ENCODE results near the gene POFUT2. TPM values are rescaled to one million over a fixed set of nuclear protein-coding genes. Genes with fewer than 3 reads are reported as not detected.

The POFUT2 gene
- total RNA-seq, 2 donors from 2014 or later, result 48.5 to 66.4 TPM

DNA sequence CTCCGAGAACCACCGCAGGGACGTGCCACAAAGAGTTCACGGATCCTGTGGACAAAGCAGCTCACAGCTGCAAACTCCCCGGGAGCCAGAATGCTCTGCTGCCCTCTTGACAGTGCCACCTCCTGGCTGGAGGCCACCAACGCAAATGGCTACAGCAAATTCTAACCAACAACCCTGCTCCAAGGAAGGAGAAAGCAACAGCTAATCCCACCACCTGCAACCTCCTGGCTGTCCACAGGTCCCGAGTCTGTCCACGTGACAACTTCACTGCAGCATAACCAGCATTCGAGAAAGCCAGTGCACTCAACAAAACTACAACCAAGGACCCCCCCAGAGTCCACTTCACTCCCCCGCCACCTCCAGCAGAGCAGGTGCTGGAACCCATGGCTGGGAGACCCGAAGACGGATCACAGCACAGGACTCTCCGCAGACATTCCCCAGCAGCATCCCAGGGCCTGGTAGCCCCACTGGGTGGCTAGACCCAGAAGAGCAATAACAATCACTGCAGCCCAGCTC, 17.3 kb downstream of the POFUT2 start:
- H3K27ac Mint-ChIP-seq, result peak overlapping the region; percentile 32
- no peaks in the 10 kb centered on the region for H3K27me3 Mint-ChIP-seq
- peaks cover 16% of the 10 kb centered on the region for H3K4me1 Mint-ChIP-seq
- peaks cover 8% of the 10 kb centered on the region for H3K9me3 ChIP-seq (ENCODE audit: control insufficient read depth, low read length, poor library complexity, severe bottlenecking)
- ATAC-seq (no peak), DNase-seq (no peak)
- H3K4me3 Mint-ChIP-seq, result no peak overlapping the region
- peaks cover 4% of the 10 kb centered on the region for H3K36me3 Mint-ChIP-seq (ENCODE audit: low read depth)

DNA sequence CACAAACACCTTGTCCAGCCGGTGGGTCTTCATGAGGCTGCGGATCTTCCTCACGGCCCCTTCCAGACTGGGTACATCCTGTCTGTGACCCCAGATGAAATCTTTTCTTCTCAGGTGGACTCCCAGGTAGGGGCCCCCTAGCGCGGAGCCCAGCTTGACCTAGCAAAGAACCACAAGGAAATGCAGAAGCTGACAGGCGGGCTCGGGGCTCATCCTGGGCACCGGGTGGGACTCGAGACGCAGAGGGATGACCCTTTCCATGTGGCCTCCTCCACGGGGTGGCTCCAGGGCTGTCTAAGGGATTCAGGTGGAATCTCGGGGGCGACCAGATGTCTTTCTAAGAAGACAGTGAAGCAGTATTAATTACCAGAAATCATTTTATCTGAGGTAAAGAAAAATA, 17.8 kb downstream of the POFUT2 start:
- ATAC-seq, result no peak
- Mint-ChIP-seq H3K4me3 (no peak overlapping the region), H3K36me3 (ENCODE audit: low read depth) (peaks cover 4% of the 10 kb centered on the region), H3K27ac (no peak overlapping the region), H3K4me1 (peaks cover 16% of the 10 kb centered on the region), H3K27me3 (no peaks in the 10 kb centered on the region)
- DNase-seq, result no peak
- peaks cover 8% of the 10 kb centered on the region for H3K9me3 ChIP-seq (ENCODE audit: control insufficient read depth, low read length, poor library complexity, severe bottlenecking)

DNA sequence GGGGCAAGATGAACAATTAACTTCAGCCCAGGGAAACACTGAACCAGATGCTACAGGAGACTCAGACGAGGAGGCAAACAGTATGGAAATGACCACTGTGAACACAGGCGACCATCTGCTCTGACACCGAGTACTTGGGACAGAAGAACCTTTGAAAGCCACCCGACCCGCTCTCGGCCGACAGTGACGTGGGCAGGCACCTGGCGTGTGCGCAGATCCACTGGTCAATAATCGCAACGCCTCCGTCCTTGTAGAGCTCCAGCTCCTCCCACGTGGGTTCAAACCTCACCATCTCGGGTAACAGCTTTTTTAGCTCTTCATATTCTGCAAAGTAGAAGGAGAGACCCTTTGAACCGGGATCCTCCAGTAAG, 20.3 kb downstream of the POFUT2 start:
- ATAC-seq (no peak), DNase-seq (no peak)
- Mint-ChIP-seq H3K36me3 (ENCODE audit: low read depth) (peaks cover 4% of the 10 kb centered on the region), H3K4me1 (peaks cover 18% of the 10 kb centered on the region), H3K4me3 (no peak overlapping the region), H3K27ac (peak overlapping the region; percentile 83), H3K27me3 (no peaks in the 10 kb centered on the region)
- H3K9me3 ChIP-seq (ENCODE audit: control insufficient read depth, low read length, poor library complexity, severe bottlenecking), result peaks cover 8% of the 10 kb centered on the region

DNA sequence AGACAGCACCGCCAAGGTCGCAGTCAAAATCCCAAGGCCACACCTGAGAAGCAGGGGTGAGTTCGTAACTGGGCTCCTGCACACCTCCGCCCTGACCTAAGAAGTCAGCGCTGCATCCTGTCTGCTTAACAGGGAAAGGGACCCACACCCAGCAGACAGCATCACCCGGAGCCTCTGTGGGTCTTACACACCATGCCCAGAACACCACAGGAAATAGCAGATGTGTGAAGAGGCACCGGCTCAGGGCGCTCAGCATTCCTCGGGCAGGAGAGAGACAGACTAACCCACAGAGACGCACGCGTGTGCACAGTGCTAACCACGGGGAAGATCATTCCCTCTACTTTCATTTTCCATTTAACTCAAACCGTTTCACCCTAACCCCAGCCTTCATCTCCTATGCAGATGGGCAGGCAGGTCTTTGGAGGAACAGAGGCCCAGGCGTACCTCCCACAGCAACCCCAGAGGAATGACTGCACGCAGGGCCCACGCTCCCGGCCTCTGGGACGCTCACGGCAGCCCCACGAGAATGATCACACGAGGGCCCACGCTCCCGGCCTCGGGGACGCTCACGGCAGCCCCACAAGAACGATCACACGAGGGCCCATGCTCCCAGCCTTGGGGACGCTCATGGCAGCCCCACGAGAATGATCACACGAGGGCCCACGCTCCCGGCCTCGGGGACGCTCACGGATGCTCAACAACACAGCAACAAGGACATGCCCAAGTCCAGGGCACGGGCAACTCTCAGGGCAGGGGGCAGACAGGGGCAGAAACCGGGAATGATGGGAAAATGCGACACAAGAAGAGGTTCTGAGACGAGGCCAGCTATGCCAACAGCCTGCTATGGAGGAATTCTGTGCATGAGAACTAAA, 20.9 kb downstream of the POFUT2 start:
- DNase-seq (no peak), ATAC-seq (peak; percentile 85)
- Mint-ChIP-seq H3K4me1 (peaks cover 18% of the 10 kb centered on the region), H3K27ac (peak overlapping the region; percentile 83), H3K27me3 (no peaks in the 10 kb centered on the region), H3K36me3 (ENCODE audit: low read depth) (peaks cover 4% of the 10 kb centered on the region), H3K4me3 (peak overlapping the region; percentile 76)
- H3K9me3 ChIP-seq (ENCODE audit: control insufficient read depth, low read length, poor library complexity, severe bottlenecking), result peaks cover 4% of the 10 kb centered on the region

DNA sequence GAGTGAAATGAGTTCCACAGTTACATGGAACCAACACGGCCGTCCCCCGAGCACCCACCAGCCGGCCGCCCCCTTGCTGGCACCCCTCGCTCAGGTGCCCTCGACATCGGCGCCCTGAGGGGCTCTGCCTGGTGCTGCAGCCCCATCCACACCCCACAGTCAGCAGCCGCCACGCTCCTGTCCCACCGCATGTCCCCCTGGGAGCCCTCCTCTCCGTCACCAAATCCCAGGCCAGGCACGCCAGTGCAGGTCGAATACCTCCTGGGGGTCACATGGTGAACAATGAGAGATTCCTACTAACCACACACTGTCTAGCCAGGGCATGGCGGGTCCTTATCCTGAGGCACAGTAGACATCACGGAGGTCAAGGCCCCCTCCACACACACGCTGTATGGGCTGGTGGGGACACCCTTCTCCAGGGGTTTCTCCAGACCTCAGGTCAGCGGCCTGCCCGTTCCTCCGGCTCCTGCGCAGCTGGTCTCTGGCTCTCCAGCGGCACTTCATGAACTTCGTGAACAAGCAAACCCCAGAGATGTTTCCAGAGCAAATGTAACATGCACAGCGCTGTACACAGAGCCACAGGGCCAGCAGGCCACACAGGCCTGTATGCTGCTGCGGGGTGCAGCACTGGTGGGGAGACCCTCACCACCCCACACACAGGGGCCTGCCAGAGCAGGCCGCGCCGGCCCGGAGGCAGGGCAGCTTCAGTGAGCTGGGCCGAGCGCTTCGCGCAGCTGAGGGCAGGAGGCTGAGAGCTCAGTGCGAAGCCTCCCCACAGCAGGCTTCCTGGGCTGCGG, 21.8 kb downstream of the POFUT2 start:
- DNase-seq (no peak), ATAC-seq (peak; percentile 18)
- no peaks in the 10 kb centered on the region for H3K9me3 ChIP-seq (ENCODE audit: control insufficient read depth, low read length, poor library complexity, severe bottlenecking)
- peak overlapping the region; percentile 57 for H3K4me3 Mint-ChIP-seq
- peaks cover 4% of the 10 kb centered on the region for H3K36me3 Mint-ChIP-seq (ENCODE audit: low read depth)
- peak overlapping the region; percentile 83 for H3K27ac Mint-ChIP-seq
- H3K4me1 Mint-ChIP-seq, result peaks cover 18% of the 10 kb centered on the region
- no peaks in the 10 kb centered on the region for H3K27me3 Mint-ChIP-seq

DNA sequence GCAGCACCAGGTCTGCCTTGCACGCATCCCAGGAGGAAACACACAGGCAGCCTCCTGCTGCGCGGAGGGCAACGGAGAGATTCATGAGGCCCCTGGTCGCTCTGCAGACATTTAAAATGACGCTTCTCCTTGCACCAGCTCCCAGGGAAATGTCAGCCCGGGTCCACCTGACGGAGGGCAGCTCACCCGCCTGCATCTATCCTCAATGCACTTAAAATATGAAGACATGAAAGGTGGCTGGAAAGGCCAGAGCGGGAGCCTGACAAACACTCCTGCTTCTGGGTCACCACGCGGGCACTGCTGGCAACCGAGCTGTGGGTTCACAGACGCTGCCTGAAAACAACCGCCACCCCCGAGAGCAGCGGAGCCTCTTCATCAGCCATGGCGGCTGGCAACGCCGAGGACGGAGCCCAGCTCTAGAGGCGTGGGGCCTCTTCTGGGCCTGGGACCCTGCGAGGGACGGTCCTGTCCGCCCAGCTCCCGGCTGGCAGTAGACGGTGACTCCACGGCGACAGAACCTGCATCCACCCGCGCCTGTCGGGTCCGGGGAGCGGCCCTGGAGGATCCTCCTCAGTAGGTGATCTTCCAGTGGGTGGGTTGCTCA, 22.7 kb downstream of the POFUT2 start:
- Mint-ChIP-seq H3K27ac (no peak overlapping the region), H3K4me3 (no peak overlapping the region), H3K4me1 (peaks cover 18% of the 10 kb centered on the region), H3K27me3 (no peaks in the 10 kb centered on the region), H3K36me3 (ENCODE audit: low read depth) (peaks cover 2% of the 10 kb centered on the region)
- ATAC-seq (no peak), DNase-seq (no peak)
- H3K9me3 ChIP-seq (ENCODE audit: control insufficient read depth, low read length, poor library complexity, severe bottlenecking), result no peaks in the 10 kb centered on the region

DNA sequence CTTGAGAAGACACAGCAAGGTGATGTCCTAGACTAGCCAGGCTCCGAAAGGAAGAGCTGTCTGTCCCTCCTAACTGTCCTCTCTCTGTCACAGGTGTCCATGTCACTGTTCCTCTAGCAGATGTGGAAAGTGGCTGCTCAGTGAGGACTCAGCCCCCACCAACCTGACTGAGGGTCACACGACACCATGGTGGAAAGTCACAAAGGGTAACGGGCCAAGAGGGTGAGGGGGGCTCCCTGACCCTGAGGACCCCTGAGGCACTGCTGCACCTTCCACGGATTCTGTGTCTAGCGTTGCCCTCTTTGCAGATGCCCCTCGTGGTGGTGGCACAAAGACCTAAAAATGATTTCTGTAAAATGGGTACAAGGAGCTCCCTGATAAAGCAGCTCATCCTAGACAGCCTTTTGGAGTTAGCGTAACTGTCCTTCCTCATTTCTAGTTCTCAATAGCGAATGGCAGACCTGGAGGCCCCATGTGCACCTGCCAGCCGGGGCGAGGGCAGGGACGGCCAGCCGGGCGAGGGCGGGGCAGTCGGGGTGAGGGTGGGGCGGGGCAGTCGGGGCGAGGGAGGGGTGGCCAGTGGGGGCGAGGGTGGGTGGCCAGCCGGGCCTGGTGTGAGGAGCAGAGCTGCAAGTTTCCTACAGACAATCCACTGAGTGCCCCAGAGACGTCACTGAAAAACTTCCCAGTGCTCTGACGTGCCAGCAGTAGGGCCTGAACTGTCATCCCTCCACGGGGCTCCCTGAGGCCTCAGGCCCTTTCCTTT, 23.4 kb downstream of the POFUT2 start:
- Mint-ChIP-seq H3K27me3 (no peaks in the 10 kb centered on the region), H3K4me1 (peaks cover 18% of the 10 kb centered on the region), H3K36me3 (ENCODE audit: low read depth) (peaks cover 2% of the 10 kb centered on the region), H3K4me3 (no peak overlapping the region), H3K27ac (no peak overlapping the region)
- DNase-seq (no peak), ATAC-seq (no peak)
- H3K9me3 ChIP-seq (ENCODE audit: control insufficient read depth, low read length, poor library complexity, severe bottlenecking), result no peaks in the 10 kb centered on the region

DNA sequence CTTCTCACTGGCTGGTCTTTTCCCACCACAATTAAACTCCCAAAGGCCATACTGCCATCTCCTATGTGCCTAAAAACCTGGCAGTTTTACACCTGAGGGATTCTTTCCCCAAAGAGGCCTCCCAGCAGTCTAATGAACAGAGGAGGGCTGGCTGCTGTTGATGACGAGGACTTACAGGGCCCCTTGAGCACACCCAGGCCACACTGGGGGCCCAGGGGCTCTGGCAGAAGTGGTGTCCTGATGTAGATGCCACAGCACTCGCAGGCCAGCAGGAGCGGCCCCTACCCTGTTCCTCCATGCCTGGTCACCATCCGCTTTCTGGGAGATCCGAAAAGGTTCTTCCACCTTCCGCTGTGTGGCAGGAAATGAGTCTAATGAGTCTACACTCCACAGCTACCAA, 24.2 kb downstream of the POFUT2 start:
- no peaks in the 10 kb centered on the region for H3K9me3 ChIP-seq (ENCODE audit: control insufficient read depth, low read length, poor library complexity, severe bottlenecking)
- Mint-ChIP-seq H3K4me1 (peaks cover 18% of the 10 kb centered on the region), H3K27ac (peak overlapping the region; percentile 71), H3K36me3 (ENCODE audit: low read depth) (peaks cover 2% of the 10 kb centered on the region), H3K4me3 (no peak overlapping the region), H3K27me3 (no peaks in the 10 kb centered on the region)
- ATAC-seq, result no peak
- DNase-seq, result no peak

DNA sequence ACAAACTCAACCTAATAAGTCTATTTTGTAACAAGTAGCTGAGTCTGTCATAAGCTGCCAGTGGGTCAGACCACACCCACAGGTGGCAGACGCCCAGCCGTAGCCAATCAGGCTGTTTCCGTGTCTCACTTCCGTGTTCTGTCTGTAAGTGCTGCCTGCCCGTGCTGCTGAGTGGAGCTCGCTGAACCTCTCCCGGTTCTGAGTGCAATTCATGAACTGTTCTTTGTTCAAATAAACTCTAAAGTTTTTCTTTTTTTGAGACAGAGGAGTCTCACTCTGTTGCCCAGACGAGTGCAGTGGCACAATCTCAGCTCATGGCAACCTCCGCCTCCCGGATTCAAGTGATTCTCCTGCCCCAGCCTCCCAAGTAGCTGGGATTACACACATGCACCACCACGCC, 25.1 kb downstream of the POFUT2 start:
- DNase-seq (no peak), ATAC-seq (peak; percentile 38)
- no peaks in the 10 kb centered on the region for H3K9me3 ChIP-seq (ENCODE audit: control insufficient read depth, low read length, poor library complexity, severe bottlenecking)
- Mint-ChIP-seq H3K27me3 (no peaks in the 10 kb centered on the region), H3K4me3 (no peak overlapping the region), H3K27ac (no peak overlapping the region), H3K36me3 (ENCODE audit: low read depth) (peaks cover 2% of the 10 kb centered on the region), H3K4me1 (peaks cover 17% of the 10 kb centered on the region)

DNA sequence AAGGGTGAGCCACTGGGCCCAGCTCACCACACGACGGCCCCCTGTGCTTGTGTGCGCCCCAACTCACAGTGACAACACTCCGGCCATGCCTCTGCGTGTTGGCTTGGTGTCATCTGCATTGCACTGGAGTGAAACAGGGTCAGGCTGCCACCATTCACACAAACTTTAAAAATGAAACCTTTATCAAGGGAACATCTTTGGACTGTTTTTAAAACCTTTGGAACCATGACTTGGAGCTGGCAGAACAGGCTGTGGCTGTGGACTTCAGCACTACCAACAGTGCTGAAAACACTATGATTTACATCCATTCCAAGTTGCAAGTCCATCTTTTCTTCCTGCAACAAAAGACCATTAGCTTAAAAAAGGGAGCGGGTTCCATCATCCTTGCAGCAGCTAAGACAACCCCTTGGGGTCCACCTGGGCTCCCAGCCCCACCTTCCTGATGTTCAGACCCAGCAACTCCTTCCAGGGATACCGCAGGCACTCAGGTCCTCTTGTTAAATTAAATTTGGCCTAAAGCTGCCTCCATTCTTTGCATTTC, 25.6 kb downstream of the POFUT2 start:
- no peaks in the 10 kb centered on the region for H3K9me3 ChIP-seq (ENCODE audit: control insufficient read depth, low read length, poor library complexity, severe bottlenecking)
- ATAC-seq (no peak), DNase-seq (no peak)
- H3K36me3 Mint-ChIP-seq (ENCODE audit: low read depth), result peaks cover 2% of the 10 kb centered on the region
- no peak overlapping the region for H3K27ac Mint-ChIP-seq
- no peaks in the 10 kb centered on the region for H3K27me3 Mint-ChIP-seq
- H3K4me1 Mint-ChIP-seq, result peaks cover 15% of the 10 kb centered on the region
- H3K4me3 Mint-ChIP-seq, result no peak overlapping the region

DNA sequence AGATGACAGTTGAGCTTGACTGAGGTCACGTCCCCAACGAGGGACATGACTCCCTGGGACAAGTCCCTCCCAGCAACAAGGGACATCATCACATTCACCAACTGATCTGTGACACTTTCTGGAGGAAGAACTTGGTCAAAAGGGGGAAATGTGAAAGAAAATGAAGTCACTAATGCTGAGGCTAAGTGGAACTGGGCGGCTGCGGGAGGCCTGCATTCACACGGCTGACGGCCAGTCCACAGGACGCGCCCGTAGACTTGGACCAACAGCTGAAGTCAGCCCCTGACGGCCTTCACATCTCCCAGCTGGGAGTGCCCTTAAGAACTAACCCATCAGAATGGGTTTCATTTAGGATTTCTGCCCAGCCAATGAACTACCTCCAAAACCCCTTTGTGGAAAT, 26.6 kb downstream of the POFUT2 start:
- no peaks in the 10 kb centered on the region for H3K27me3 Mint-ChIP-seq
- peaks cover 11% of the 10 kb centered on the region for H3K4me1 Mint-ChIP-seq
- H3K4me3 Mint-ChIP-seq, result no peak overlapping the region
- H3K36me3 Mint-ChIP-seq (ENCODE audit: low read depth), result no peaks in the 10 kb centered on the region
- DNase-seq, result no peak
- no peak for ATAC-seq
- H3K9me3 ChIP-seq (ENCODE audit: control insufficient read depth, low read length, poor library complexity, severe bottlenecking), result no peaks in the 10 kb centered on the region
- H3K27ac Mint-ChIP-seq, result no peak overlapping the region

DNA sequence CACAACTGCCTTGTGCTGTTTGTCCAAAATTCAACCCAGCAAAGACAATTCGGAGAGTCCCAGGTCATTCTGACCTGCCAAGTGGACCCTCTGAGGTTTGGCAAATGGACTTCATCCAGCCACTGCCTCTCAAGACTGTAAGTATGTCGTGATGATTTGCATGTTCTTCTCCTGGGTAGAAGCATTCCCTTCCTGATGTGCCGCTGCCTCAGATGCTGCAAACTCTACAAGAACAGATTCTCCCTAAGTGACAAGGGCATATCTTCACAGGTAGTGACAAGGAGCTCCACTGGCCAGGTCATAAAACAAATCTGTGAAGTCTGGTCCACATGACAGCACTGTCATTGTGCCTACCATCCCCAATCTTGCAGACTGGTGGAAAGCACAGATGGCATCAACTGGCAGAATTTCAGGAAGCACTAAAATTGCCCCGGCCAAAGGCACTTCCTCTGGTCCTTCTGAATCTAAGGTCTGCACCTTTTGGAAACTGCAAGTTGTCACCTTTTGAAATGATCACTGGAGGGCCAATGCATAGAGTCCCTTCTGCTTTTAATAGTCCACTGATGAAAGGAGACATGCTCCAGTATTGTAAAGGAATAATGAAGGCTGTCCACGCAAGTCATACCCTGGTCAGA, 27.4 kb downstream of the POFUT2 start:
- H3K9me3 ChIP-seq (ENCODE audit: control insufficient read depth, low read length, poor library complexity, severe bottlenecking), result no peaks in the 10 kb centered on the region
- Mint-ChIP-seq H3K27me3 (no peaks in the 10 kb centered on the region), H3K4me3 (no peak overlapping the region), H3K27ac (no peak overlapping the region), H3K4me1 (peaks cover 9% of the 10 kb centered on the region), H3K36me3 (ENCODE audit: low read depth) (no peaks in the 10 kb centered on the region)
- DNase-seq (no peak), ATAC-seq (no peak)
